H9 (cell line): Measurements from ENCODE around the gene C9orf152. TPM values are rescaled to one million over a fixed set of nuclear protein-coding genes. Genes with fewer than 3 reads are reported as not detected.

ENCODE experiments used
- DNase-seq: peaks from one replicate; pipeline ENCODE4 v3.0.0-alpha.2; 2017
- H2AFZ ChIP-seq: one replicate; pipeline ENCODE4 v1.6.1; 2013; ENCODE audit warnings: mild to moderate bottlenecking, low read length, control low read depth, moderate library complexity
- H2AK5ac ChIP-seq: 2 replicates; pipeline ENCODE4 v1.6.1; 2013; ENCODE audit warnings: low read length, control low read depth, mixed read lengths; ENCODE audit not compliant: insufficient read length
- H2BK120ac ChIP-seq: one replicate; pipeline ENCODE4 v1.6.1; 2013; ENCODE audit warnings: low read depth, mild to moderate bottlenecking, low read length, control low read depth, inconsistent platforms; ENCODE audit not compliant: poor library complexity, severe bottlenecking
- H2BK12ac ChIP-seq: 2 replicates; pipeline ENCODE4 v1.6.1; 2013; ENCODE audit warnings: low read length, control low read depth, mixed read lengths, low read depth; ENCODE audit not compliant: insufficient read length
- H2BK15ac ChIP-seq: 2 replicates; pipeline ENCODE4 v1.6.1; 2013; ENCODE audit warnings: low read depth, low read length, control low read depth
- H2BK20ac ChIP-seq: one replicate; pipeline ENCODE4 v1.6.1; 2013; ENCODE audit warnings: low read depth, mild to moderate bottlenecking, low read length, control low read depth, inconsistent platforms; ENCODE audit not compliant: poor library complexity, severe bottlenecking
- H2BK5ac ChIP-seq: 2 replicates; pipeline ENCODE4 v1.6.1; 2013; ENCODE audit warnings: low read length, control low read depth, mixed read lengths; ENCODE audit not compliant: insufficient read length
- H3K14ac ChIP-seq: 2 replicates; pipeline ENCODE4 v1.6.1; 2013; ENCODE audit warnings: low read length, control low read depth; ENCODE audit not compliant: insufficient read depth
- H3K18ac ChIP-seq: 2 replicates; pipeline ENCODE4 v1.6.1; 2013; ENCODE audit warnings: low read depth, mild to moderate bottlenecking, mixed read lengths, low read length, control low read depth; ENCODE audit not compliant: insufficient read length
- H3K23ac ChIP-seq: 2 replicates; pipeline ENCODE4 v1.6.1; 2013; ENCODE audit warnings: low read length, control low read depth, mixed read lengths, low read depth; ENCODE audit not compliant: insufficient read length
- H3K23me2 ChIP-seq: 2 replicates; pipeline ENCODE4 v1.6.1; 2013; ENCODE audit warnings: low read depth, mild to moderate bottlenecking, mixed read lengths, low read length, control low read depth; ENCODE audit not compliant: insufficient read length, poor library complexity, severe bottlenecking
- H3K27ac ChIP-seq: 2 replicates; pipeline ENCODE4 v1.5.1; 2013; ENCODE audit warnings: low read length, control low read depth, mixed read lengths, low read depth; ENCODE audit not compliant: insufficient read length
- H3K27me3 ChIP-seq: 2 replicates; pipeline ENCODE4 v1.6.1; 2013; ENCODE audit warnings: low read length, control low read depth, inconsistent platforms; ENCODE audit not compliant: insufficient read depth
- H3K4ac ChIP-seq: 2 replicates; pipeline ENCODE4 v1.6.1; 2013; ENCODE audit warnings: low read depth, mild to moderate bottlenecking, control low read depth, inconsistent platforms, low read length, moderate library complexity
- H3K4me1 ChIP-seq: 2 replicates; pipeline ENCODE4 v1.6.1; 2013; ENCODE audit warnings: low read length, control low read depth, inconsistent platforms; ENCODE audit not compliant: insufficient read depth
- H3K4me2 ChIP-seq: 2 replicates; pipeline ENCODE4 v1.6.1; 2013; ENCODE audit warnings: low read length, control low read depth, mixed read lengths; ENCODE audit not compliant: insufficient read length, insufficient read depth
- H3K56ac ChIP-seq: 2 replicates; pipeline ENCODE4 v1.6.1; 2013; ENCODE audit warnings: low read depth, mild to moderate bottlenecking, mixed read lengths, low read length, control low read depth; ENCODE audit not compliant: insufficient read length
- H3K79me1 ChIP-seq: 2 replicates; pipeline ENCODE4 v1.6.1; 2013; ENCODE audit warnings: low read depth, mild to moderate bottlenecking, moderate library complexity, low read length, control low read depth, inconsistent platforms; ENCODE audit not compliant: insufficient read depth, poor library complexity, severe bottlenecking
- H3K79me2 ChIP-seq: 2 replicates; pipeline ENCODE4 v1.6.1; 2013; ENCODE audit warnings: low read length, control low read depth, inconsistent platforms; ENCODE audit not compliant: insufficient read depth
- H3K9ac ChIP-seq: 2 replicates; pipeline ENCODE4 v1.6.1; 2013; ENCODE audit warnings: low read length, control low read depth, mixed read lengths; ENCODE audit not compliant: insufficient read length; ENCODE audit errors: extremely low read depth
- H3K9me3 ChIP-seq: one replicate; pipeline ENCODE4 v1.6.1; 2013; ENCODE audit warnings: low read depth, low read length, inconsistent platforms; ENCODE audit not compliant: control insufficient read depth
- H3T11ph ChIP-seq: one replicate; pipeline ENCODE4 v1.6.1; 2013; ENCODE audit warnings: mild to moderate bottlenecking, low read length, control low read depth, inconsistent platforms
- H4K20me1 ChIP-seq: one replicate; pipeline ENCODE4 v1.6.1; 2013; ENCODE audit not compliant: control insufficient read depth, insufficient read length, insufficient read depth
- H4K5ac ChIP-seq: 2 replicates; pipeline ENCODE4 v1.6.1; 2013; ENCODE audit warnings: low read depth, mild to moderate bottlenecking, mixed read lengths, low read length, control low read depth; ENCODE audit not compliant: insufficient read length
- H4K8ac ChIP-seq: replicated peaks from 2 replicates; pipeline ENCODE4 v1.6.1; 2013; ENCODE audit warnings: low read length, control low read depth, mixed read lengths, low read depth; ENCODE audit not compliant: insufficient read length
- H4K91ac ChIP-seq: 2 replicates; pipeline ENCODE4 v1.6.1; 2013; ENCODE audit warnings: low read depth, mild to moderate bottlenecking, moderate library complexity, mixed read lengths, low read length, control low read depth; ENCODE audit not compliant: insufficient read length
- H3K27ac Mint-ChIP-seq, 3 experiments: 2 replicates in 2 of 3; 3 replicates in 1 of 3; pipeline ENCODE4 v1.8.0; 2020 to 2021; ENCODE audit warnings: mixed read lengths in 3 of 3, mild to moderate bottlenecking in 1 of 3, moderate library complexity in 1 of 3
- H3K27me3 Mint-ChIP-seq: 2 replicates; pipeline ENCODE4 v1.8.0; 2021; ENCODE audit warnings: low read depth, mild to moderate bottlenecking, moderate library complexity, mixed read lengths
- H3K36me3 Mint-ChIP-seq, 3 experiments: 2 replicates in 2 of 3; 3 replicates in 1 of 3; pipeline ENCODE4 v1.8.0; 2020 to 2021; ENCODE audit warnings: low read depth in 3 of 3, mixed read lengths in 3 of 3; ENCODE audit not compliant: insufficient read depth in 1 of 3
- H3K4me1 Mint-ChIP-seq, 2 experiments: 2 replicates each; pipeline ENCODE4 v1.8.0; 2020; ENCODE audit warnings: mixed read lengths in 2 of 2
- H3K4me3 Mint-ChIP-seq, 2 experiments: 2 replicates in 1 of 2; 3 replicates in 1 of 2; pipeline ENCODE4 v1.8.0; 2020 to 2021; ENCODE audit warnings: mild to moderate bottlenecking in 2 of 2, mixed read lengths in 2 of 2, moderate library complexity in 1 of 2
- H3K9me3 Mint-ChIP-seq, 2 experiments: 2 replicates in 1 of 2; 3 replicates in 1 of 2; pipeline ENCODE4 v1.8.0; 2020; ENCODE audit warnings: mild to moderate bottlenecking in 2 of 2, mixed read lengths in 2 of 2, moderate library complexity in 1 of 2
- WGBS: extraction: QIAGEN DNeasy Blood & Tissue Kit; methylation state at CpG from one replicate; pipeline ENCODE4 v1.1.7; 2013; ENCODE audit warnings: missing lambda C conversion rate, low lambda C conversion rate, mixed read lengths; ENCODE audit not compliant: insufficient read length; ENCODE audit errors: extremely low coverage; 5-methylcytosine and 5-hydroxymethylcytosine counted together
- total RNA-seq: library from RNA; stranded (reverse); gene quantifications from 2 replicates; pipeline ENCODE4 v1.2.1, GENCODE V29; 2021
- TF ChIP-seq, protein P1 (sequence below): fragments of 200-600 bp; sonication (generic); conservative IDR thresholded peaks from 3 replicates; pipeline ENCODE4 v1.8.0; 2021; ENCODE audit warnings: antibody characterized with exemption, mild to moderate bottlenecking

Gene C9orf152
- total RNA-seq, 1 experiment from 2014 or later = not detected

DNA sequence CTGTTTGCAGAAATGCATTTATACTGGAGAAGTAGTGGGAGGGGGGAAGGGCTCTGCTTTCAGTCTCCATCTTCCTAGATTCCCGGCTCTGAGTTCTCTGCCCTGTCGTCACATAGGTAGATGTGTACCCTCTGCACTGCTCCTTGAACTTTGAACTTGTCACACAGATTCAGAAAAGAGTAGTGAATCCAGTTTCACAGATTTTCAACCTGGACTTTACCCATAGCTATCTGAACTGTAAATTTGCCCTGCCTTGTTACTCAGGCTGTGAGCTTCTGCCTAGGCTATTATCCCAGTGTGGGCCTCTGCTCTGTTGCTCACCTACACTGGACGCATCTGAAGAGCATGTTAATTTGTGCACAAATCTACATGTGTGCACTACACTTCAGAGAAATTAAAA lies 12.8 kb upstream of the C9orf152 start:
- H3K27me3 Mint-ChIP-seq = peaks cover 2% of the 10 kb centered on the region; the same call in 1 of the 2 replicates
- Histone ChIP-seq H3K27ac (no peak overlapping the region), H4K8ac (no peak overlapping the region), H3K4ac (no peak overlapping the region), H3K23ac (no peak overlapping the region), H3K4me2 (no peak overlapping the region), H2AK5ac (no peak overlapping the region), H3K9me3 (no peaks in the 10 kb centered on the region), H2BK20ac (no peak overlapping the region), H3K14ac (no peak overlapping the region), H2BK5ac (no peak overlapping the region), H3T11ph (no peak overlapping the region), H3K79me2 (no peaks in the 10 kb centered on the region; the same call in 1 of the 2 replicates), H3K79me1 (no peaks in the 10 kb centered on the region), H4K20me1 (no peaks in the 10 kb centered on the region), H3K56ac (no peak overlapping the region), H3K27me3 (no peaks in the 10 kb centered on the region), H4K91ac (no peak overlapping the region), H4K5ac (no peak overlapping the region), H3K9ac (no peak overlapping the region), H3K23me2 (no peaks in the 10 kb centered on the region), H2AFZ (no peak overlapping the region), H2BK15ac (no peak overlapping the region), H3K18ac (no peak overlapping the region), H2BK120ac (no peak overlapping the region), H3K4me1 (peaks cover 2% of the 10 kb centered on the region; the same call in 1 of the 2 replicates), H2BK12ac (no peak overlapping the region)
- peaks cover 13 to 15% of the 10 kb centered on the region in 2 experiments for H3K4me1 Mint-ChIP-seq
- WGBS = no CpG with 5 or more reads among the region's 3 CpGs
- no peaks in the 10 kb centered on the region for H3K36me3 Mint-ChIP-seq
- TF ChIP-seq, protein P1, sequence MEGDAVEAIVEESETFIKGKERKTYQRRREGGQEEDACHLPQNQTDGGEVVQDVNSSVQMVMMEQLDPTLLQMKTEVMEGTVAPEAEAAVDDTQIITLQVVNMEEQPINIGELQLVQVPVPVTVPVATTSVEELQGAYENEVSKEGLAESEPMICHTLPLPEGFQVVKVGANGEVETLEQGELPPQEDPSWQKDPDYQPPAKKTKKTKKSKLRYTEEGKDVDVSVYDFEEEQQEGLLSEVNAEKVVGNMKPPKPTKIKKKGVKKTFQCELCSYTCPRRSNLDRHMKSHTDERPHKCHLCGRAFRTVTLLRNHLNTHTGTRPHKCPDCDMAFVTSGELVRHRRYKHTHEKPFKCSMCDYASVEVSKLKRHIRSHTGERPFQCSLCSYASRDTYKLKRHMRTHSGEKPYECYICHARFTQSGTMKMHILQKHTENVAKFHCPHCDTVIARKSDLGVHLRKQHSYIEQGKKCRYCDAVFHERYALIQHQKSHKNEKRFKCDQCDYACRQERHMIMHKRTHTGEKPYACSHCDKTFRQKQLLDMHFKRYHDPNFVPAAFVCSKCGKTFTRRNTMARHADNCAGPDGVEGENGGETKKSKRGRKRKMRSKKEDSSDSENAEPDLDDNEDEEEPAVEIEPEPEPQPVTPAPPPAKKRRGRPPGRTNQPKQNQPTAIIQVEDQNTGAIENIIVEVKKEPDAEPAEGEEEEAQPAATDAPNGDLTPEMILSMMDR = no peak
- no peak for DNase-seq
- H3K27ac Mint-ChIP-seq = no peak overlapping the region
- H3K4me3 Mint-ChIP-seq = no peak overlapping the region
- peaks cover 0 to 3% of the 10 kb centered on the region in 2 experiments; a peak in 1 of 5 replicates for H3K9me3 Mint-ChIP-seq
